Activated naive CD4-positive, alpha-beta T cell treated with anti-CD3 and anti-CD28 coated beads for 36 hours (primary cell): ENCODE data around the gene CRB2. TPM values are rescaled to one million over a fixed set of nuclear protein-coding genes. Genes with fewer than 3 reads are reported as not detected.
A peak's percentile ranks its signal among the peaks of the same experiment; 100 is the strongest.

Experiments
- CTCF ChIA-PET: fragments of 350-600 bp; sonication (Branson Sonifier 250); formaldehyde crosslinking; loops from one replicate; lab custom pipeline; 2021; ENCODE audit warnings: antibody characterized with exemption; lab: Charles Lee
- DNase-seq: peaks from one replicate; pipeline ENCODE4 v3.0.0-alpha.2; 2020
- H3K27ac Mint-ChIP-seq: one replicate; pipeline ENCODE4 v1.8.0; 2021; ENCODE audit warnings: mild to moderate bottlenecking, mixed read lengths
- H3K27me3 Mint-ChIP-seq: one replicate; pipeline ENCODE4 v1.8.0; 2021; ENCODE audit warnings: low read depth, mixed read lengths
- H3K36me3 Mint-ChIP-seq: one replicate; pipeline ENCODE4 v1.8.0; 2021; ENCODE audit warnings: low read depth, mixed read lengths
- H3K4me1 Mint-ChIP-seq: one replicate; pipeline ENCODE4 v1.8.0; 2021; ENCODE audit warnings: low read depth, mixed read lengths
- H3K4me3 Mint-ChIP-seq: one replicate; pipeline ENCODE4 v1.8.0; 2021; ENCODE audit warnings: mild to moderate bottlenecking, moderate library complexity, mixed read lengths
- H3K9me3 Mint-ChIP-seq: one replicate; pipeline ENCODE4 v1.8.0; 2021; ENCODE audit warnings: mixed read lengths
- intact Hi-C: fragments of 100-400 bp; cut with micrococcal nuclease; formaldehyde crosslinking; loops from one replicate; pipeline ENCODE4 v1.15.1; 2023
- total RNA-seq, 2 experiments: library from RNA; stranded (reverse); gene quantifications; one replicate each; pipeline ENCODE4 v1.2.3, GENCODE V29; 2021

The CRB2 gene
- total RNA-seq, 2 experiments from 2014 or later, result not detected

DNA sequence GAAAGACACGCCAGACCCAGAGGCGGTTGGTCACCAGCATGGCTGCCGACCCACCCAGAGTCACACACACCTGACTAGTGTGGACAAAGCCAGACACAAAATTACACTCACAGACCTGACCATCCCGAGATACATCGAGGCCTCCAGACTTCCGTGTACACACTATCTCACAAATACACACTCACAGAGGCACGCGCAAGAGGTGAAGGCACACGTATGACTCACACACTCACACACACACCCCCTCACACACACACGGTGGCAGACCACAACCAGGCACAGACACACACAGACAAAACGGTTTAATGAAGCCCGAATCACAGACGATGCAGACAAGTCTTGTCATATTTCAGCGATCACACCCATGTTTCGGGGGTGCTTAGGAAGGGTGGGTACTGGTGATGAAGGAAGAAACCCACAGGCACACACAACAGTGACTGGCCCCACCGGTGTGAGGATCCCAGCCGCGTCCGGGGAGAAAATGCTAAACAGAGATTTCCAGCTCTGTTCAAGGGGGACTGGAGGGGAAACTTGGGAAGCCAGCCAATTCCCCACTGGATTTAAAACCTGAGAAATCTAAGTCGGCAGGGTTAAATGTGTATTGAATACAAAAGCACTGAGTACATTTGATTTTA lies 51.3 kb downstream of the CRB2 start:
- no peak for DNase-seq
- Mint-ChIP-seq H3K27ac (no peak overlapping the region), H3K36me3 (no peaks in the 10 kb centered on the region), H3K27me3 (no peaks in the 10 kb centered on the region), H3K4me1 (peaks cover 7% of the 10 kb centered on the region), H3K4me3 (no peak overlapping the region), H3K9me3 (no peaks in the 10 kb centered on the region)
- intact Hi-C loops, result no loop called here
- CTCF ChIA-PET, result no interaction called here

GRCh38 chr9:123408313-123409262 lies 52.6 kb downstream of the CRB2 start:
- Mint-ChIP-seq H3K36me3 (no peaks in the 10 kb centered on the region), H3K9me3 (no peaks in the 10 kb centered on the region), H3K4me3 (no peak overlapping the region), H3K4me1 (peaks cover 7% of the 10 kb centered on the region), H3K27me3 (no peaks in the 10 kb centered on the region), H3K27ac (no peak overlapping the region)
- CTCF ChIA-PET, result no interaction called here
- intact Hi-C loops, result no loop called here
- no peak for DNase-seq

- no peak overlapping the region for H3K4me3 Mint-ChIP-seq
- H3K27me3 Mint-ChIP-seq, result no peaks in the 10 kb centered on the region
- CTCF ChIA-PET, result no interaction called here
- peaks cover 1% of the 10 kb centered on the region for H3K36me3 Mint-ChIP-seq
- H3K27ac Mint-ChIP-seq, result no peak overlapping the region
- DNase-seq, result no peak
- intact Hi-C loops, result no loop called here
- H3K4me1 Mint-ChIP-seq, result peaks cover 7% of the 10 kb centered on the region
- H3K9me3 Mint-ChIP-seq, result no peaks in the 10 kb centered on the region
Measured at GRCh38 chr9:123410281-123410910, 54.4 kb downstream of the CRB2 start.

- CTCF ChIA-PET, result no interaction called here
- no peaks in the 10 kb centered on the region for H3K27me3 Mint-ChIP-seq
- no peak for DNase-seq
- peaks cover 1% of the 10 kb centered on the region for H3K36me3 Mint-ChIP-seq
- no peak overlapping the region for H3K4me3 Mint-ChIP-seq
- H3K27ac Mint-ChIP-seq, result no peak overlapping the region
- intact Hi-C loops, result no loop called here
- H3K9me3 Mint-ChIP-seq, result no peaks in the 10 kb centered on the region
- H3K4me1 Mint-ChIP-seq, result peaks cover 5% of the 10 kb centered on the region
Measured at GRCh38 chr9:123411191-123411590, 55.2 kb downstream of the CRB2 start.

GRCh38 chr9:123411636-123412035 lies 55.6 kb downstream of the CRB2 start:
- Mint-ChIP-seq H3K4me1 (peaks cover under 1% of the 10 kb centered on the region), H3K27ac (no peak overlapping the region), H3K4me3 (no peak overlapping the region), H3K36me3 (peaks cover 3% of the 10 kb centered on the region), H3K27me3 (no peaks in the 10 kb centered on the region), H3K9me3 (no peaks in the 10 kb centered on the region)
- DNase-seq, result no peak
- CTCF ChIA-PET, result no interaction called here
- intact Hi-C loops, result no loop called here

DNA sequence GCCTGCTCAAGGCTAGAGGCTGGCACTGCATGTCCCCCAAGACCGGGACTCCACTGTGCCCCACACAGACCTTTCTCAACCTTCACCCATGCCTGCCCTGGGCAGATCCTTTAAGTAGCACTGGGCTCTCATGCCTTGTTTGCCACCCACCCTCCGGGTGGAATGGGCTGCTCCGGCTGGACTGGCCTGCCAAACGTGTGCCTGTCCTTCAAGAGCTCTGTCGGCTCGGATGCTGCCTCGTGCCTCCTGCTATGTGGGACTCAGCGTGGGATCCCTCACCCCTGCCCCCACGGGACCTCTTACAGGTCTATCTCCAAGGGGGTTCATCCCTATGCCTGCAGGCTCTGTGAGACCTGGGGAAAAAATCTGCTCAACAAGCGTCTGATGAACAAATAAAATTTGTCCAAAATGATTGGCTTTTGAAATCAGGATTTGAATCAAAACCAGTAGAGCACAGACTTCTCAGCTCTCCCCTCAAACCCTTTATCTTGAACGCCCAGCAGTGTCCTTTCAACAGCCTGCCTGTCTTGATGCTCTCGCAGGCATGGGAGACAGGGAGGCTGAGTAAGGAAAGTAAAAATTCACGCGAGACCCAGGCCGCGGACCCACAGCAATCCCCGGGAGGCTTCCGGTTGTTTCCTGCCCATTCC lies 56.3 kb downstream of the CRB2 start:
- Mint-ChIP-seq H3K27ac (no peak overlapping the region), H3K4me1 (no peaks in the 10 kb centered on the region), H3K4me3 (no peak overlapping the region), H3K36me3 (peaks cover 3% of the 10 kb centered on the region), H3K27me3 (no peaks in the 10 kb centered on the region), H3K9me3 (no peaks in the 10 kb centered on the region)
- no peak for DNase-seq
- CTCF ChIA-PET, result no interaction called here
- intact Hi-C loops, result no loop called here

- Mint-ChIP-seq H3K36me3 (peaks cover 5% of the 10 kb centered on the region), H3K27me3 (no peaks in the 10 kb centered on the region), H3K27ac (no peak overlapping the region), H3K9me3 (no peaks in the 10 kb centered on the region), H3K4me1 (no peaks in the 10 kb centered on the region), H3K4me3 (no peak overlapping the region)
- CTCF ChIA-PET, result no interaction called here
- intact Hi-C loops, result no loop called here
- DNase-seq, result no peak
Measured at GRCh38 chr9:123414204-123414603, 58.2 kb downstream of the CRB2 start.

GRCh38 chr9:123414936-123415930 lies 59.2 kb downstream of the CRB2 start:
- no peaks in the 10 kb centered on the region for H3K4me1 Mint-ChIP-seq
- no peak overlapping the region for H3K4me3 Mint-ChIP-seq
- intact Hi-C loops, result no loop called here
- no peak for DNase-seq
- H3K27me3 Mint-ChIP-seq, result no peaks in the 10 kb centered on the region
- peaks cover 5% of the 10 kb centered on the region for H3K36me3 Mint-ChIP-seq
- no peak overlapping the region for H3K27ac Mint-ChIP-seq
- CTCF ChIA-PET, result no interaction called here
- no peaks in the 10 kb centered on the region for H3K9me3 Mint-ChIP-seq

GRCh38 chr9:123416176-123416575 lies 60.2 kb downstream of the CRB2 start:
- H3K4me3 Mint-ChIP-seq, result no peak overlapping the region
- peaks cover 5% of the 10 kb centered on the region for H3K36me3 Mint-ChIP-seq
- CTCF ChIA-PET, result no interaction called here
- H3K27ac Mint-ChIP-seq, result no peak overlapping the region
- intact Hi-C loops, result no loop called here
- no peaks in the 10 kb centered on the region for H3K4me1 Mint-ChIP-seq
- DNase-seq, result no peak
- no peaks in the 10 kb centered on the region for H3K27me3 Mint-ChIP-seq
- H3K9me3 Mint-ChIP-seq, result no peaks in the 10 kb centered on the region

- H3K4me1 Mint-ChIP-seq, result no peaks in the 10 kb centered on the region
- H3K27me3 Mint-ChIP-seq, result no peaks in the 10 kb centered on the region
- H3K9me3 Mint-ChIP-seq, result no peaks in the 10 kb centered on the region
- H3K27ac Mint-ChIP-seq, result no peak overlapping the region
- intact Hi-C loops, result no loop called here
- peaks cover 5% of the 10 kb centered on the region for H3K36me3 Mint-ChIP-seq
- CTCF ChIA-PET, result no interaction called here
- DNase-seq, result no peak
- H3K4me3 Mint-ChIP-seq, result no peak overlapping the region
Measured at GRCh38 chr9:123417289-123418051, 61.5 kb downstream of the CRB2 start.

DNA sequence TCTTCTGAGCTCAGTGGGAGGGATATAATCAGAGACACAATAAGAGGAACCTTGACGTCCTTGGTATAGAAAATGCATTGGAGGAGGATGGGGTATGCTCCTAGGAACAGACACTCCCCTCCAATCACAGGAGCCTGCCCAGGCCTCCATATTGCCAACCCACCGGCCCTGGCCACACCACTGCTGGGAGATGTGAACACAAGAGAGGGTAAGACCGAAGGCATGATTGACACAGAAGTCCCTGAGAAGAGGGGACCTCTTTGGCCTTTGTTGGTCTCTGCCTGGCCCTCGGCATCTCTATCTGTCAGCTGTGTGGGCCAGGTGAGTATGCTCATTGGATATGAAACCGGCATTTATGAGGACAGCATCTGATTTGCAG lies 62.0 kb downstream of the CRB2 start:
- peak overlapping the region; percentile 19 for H3K27ac Mint-ChIP-seq
- intact Hi-C loops, result no loop called here
- H3K27me3 Mint-ChIP-seq, result no peaks in the 10 kb centered on the region
- no peak for DNase-seq
- no peak overlapping the region for H3K4me3 Mint-ChIP-seq
- CTCF ChIA-PET, result no interaction called here
- H3K9me3 Mint-ChIP-seq, result no peaks in the 10 kb centered on the region
- H3K36me3 Mint-ChIP-seq, result peaks cover 5% of the 10 kb centered on the region
- H3K4me1 Mint-ChIP-seq, result no peaks in the 10 kb centered on the region
